IMR-90 (cell line): ENCODE results near the gene TSPAN14. TPM values are rescaled to one million over a fixed set of nuclear protein-coding genes. Genes with fewer than 3 reads are reported as not detected.
A peak's percentile ranks its signal among the peaks of the same experiment; 100 is the strongest.

Source experiments
- ATAC-seq: fragments of 200-7000 bp; cut with Tn5 transposase; 2 replicates; pipeline ENCODE4 v1.9.1; 2020; ENCODE audit warnings: low read depth, mild to moderate bottlenecking, moderate library complexity
- BruUV-seq: library from RNA; stranded (reverse); fragments of 400-500 nt; replicated peaks from 2 replicates; lab custom pipeline; 2021; lab: Mats Ljungman, UMichigan
- CTCF ChIA-PET: fragments of 300-600 bp; formaldehyde crosslinking; extraction: SDS; loops from one replicate; lab custom pipeline; 2021; ENCODE audit warnings: antibody characterized with exemption; lab: Yijun Ruan, JAX
- POLR2A ChIA-PET: fragments of 300-600 bp; sonication (Branson Sonifier 250); formaldehyde crosslinking; loops from one replicate; lab custom pipeline; 2022; ENCODE audit warnings: antibody characterized with exemption; ENCODE audit not compliant: unreplicated experiment; lab: Charles Lee
- DNase-seq: peaks from one replicate; pipeline ENCODE4 v3.0.0; 2013
- H2AFZ ChIP-seq: replicated peaks from 2 replicates; pipeline ENCODE3; 2013; ENCODE audit warnings: low read length, mild to moderate bottlenecking; ENCODE audit not compliant: poor library complexity
- H2AK5ac ChIP-seq: 2 replicates; pipeline ENCODE4 v1.6.1; 2013; ENCODE audit warnings: low read depth, low read length, inconsistent platforms
- H2AK9ac ChIP-seq: replicated peaks from 2 replicates; pipeline ENCODE3; 2013; ENCODE audit warnings: mild to moderate bottlenecking, low read depth, low read length, moderate library complexity; ENCODE audit not compliant: poor library complexity
- H2BK120ac ChIP-seq: 2 replicates; pipeline ENCODE4 v1.6.1; 2013; ENCODE audit warnings: low read depth, low read length, inconsistent platforms
- H2BK15ac ChIP-seq: 3 replicates; pipeline ENCODE4 v1.6.1; 2013; ENCODE audit warnings: low read depth, low read length, inconsistent platforms
- H2BK20ac ChIP-seq: 2 replicates; pipeline ENCODE4 v1.6.1; 2013; ENCODE audit warnings: low read depth, mild to moderate bottlenecking, inconsistent platforms, low read length, moderate library complexity
- H2BK5ac ChIP-seq: 2 replicates; pipeline ENCODE4 v1.6.1; 2013; ENCODE audit warnings: mild to moderate bottlenecking, low read depth, low read length, inconsistent platforms; ENCODE audit not compliant: poor library complexity, severe bottlenecking
- H3K14ac ChIP-seq: replicated peaks from 2 replicates; pipeline ENCODE4 v1.6.1; 2013; ENCODE audit warnings: low read depth, low read length, inconsistent platforms
- H3K18ac ChIP-seq: 2 replicates; pipeline ENCODE4 v1.6.1; 2013; ENCODE audit warnings: low read depth, low read length, control low read depth
- H3K23ac ChIP-seq: 2 replicates; pipeline ENCODE4 v1.6.1; 2013; ENCODE audit warnings: low read depth, low read length, inconsistent platforms
- H3K27ac ChIP-seq: 2 replicates; pipeline ENCODE4 v1.5.1; 2013; ENCODE audit warnings: mild to moderate bottlenecking, control low read depth, low read length; ENCODE audit not compliant: insufficient read depth
- H3K27me3 ChIP-seq: 2 replicates; pipeline ENCODE4 v1.6.1; 2013; ENCODE audit warnings: low read length; ENCODE audit not compliant: control insufficient read depth, insufficient read depth
- H3K36me3 ChIP-seq: 2 replicates; pipeline ENCODE4 v1.6.1; 2013; ENCODE audit warnings: low read length, mixed read lengths; ENCODE audit not compliant: control insufficient read depth, insufficient read depth
- H3K4ac ChIP-seq: 2 replicates; pipeline ENCODE4 v1.6.1; 2013; ENCODE audit warnings: low read depth, low read length, inconsistent platforms
- H3K4me1 ChIP-seq: 2 replicates; pipeline ENCODE4 v1.6.1; 2013; ENCODE audit warnings: low read length, mixed read lengths; ENCODE audit not compliant: control insufficient read depth, insufficient read depth
- H3K4me2 ChIP-seq: 2 replicates; pipeline ENCODE4 v1.6.1; 2013; ENCODE audit warnings: low read depth, mild to moderate bottlenecking, control low read depth, low read length, moderate library complexity
- H3K4me3 ChIP-seq: 2 replicates; pipeline ENCODE4 v1.5.1; 2013; ENCODE audit warnings: low read depth, mild to moderate bottlenecking, control low read depth, low read length, moderate library complexity; ENCODE audit not compliant: insufficient read depth
- H3K56ac ChIP-seq: 2 replicates; pipeline ENCODE4 v1.6.1; 2013; ENCODE audit warnings: low read length, inconsistent platforms; ENCODE audit not compliant: insufficient read depth; ENCODE audit errors: extremely low read depth
- H3K79me1 ChIP-seq, 2 experiments: 2 replicates each; pipeline ENCODE4 v1.6.1; 2013; ENCODE audit warnings: low read length in 2 of 2, inconsistent platforms in 1 of 2, low read depth in 1 of 2
- H3K9ac ChIP-seq: 2 replicates; pipeline ENCODE4 v1.6.1; 2013; ENCODE audit warnings: low read depth, low read length, control low read depth
- H3K9me1 ChIP-seq: 2 replicates; pipeline ENCODE4 v1.6.1; 2013; ENCODE audit warnings: low read length, inconsistent platforms; ENCODE audit not compliant: insufficient read depth
- H3K9me3 ChIP-seq: 2 replicates; pipeline ENCODE4 v1.6.1; 2013; ENCODE audit warnings: low read length; ENCODE audit not compliant: control insufficient read depth, insufficient read depth
- H4K20me1 ChIP-seq: 2 replicates; pipeline ENCODE4 v1.6.1; 2013; ENCODE audit warnings: low read length, inconsistent platforms; ENCODE audit not compliant: insufficient read depth
- H4K5ac ChIP-seq: 2 replicates; pipeline ENCODE4 v1.6.1; 2013; ENCODE audit warnings: mild to moderate bottlenecking, low read depth, low read length, control low read depth
- H4K8ac ChIP-seq, 2 experiments: 2 replicates each; pipeline ENCODE4 v1.6.1; 2013; ENCODE audit warnings: low read depth in 2 of 2, low read length in 2 of 2, control low read depth in 1 of 2, inconsistent platforms in 1 of 2
- H4K91ac ChIP-seq: 2 replicates; pipeline ENCODE4 v1.6.1; 2013; ENCODE audit warnings: low read depth, low read length, inconsistent platforms; ENCODE audit not compliant: insufficient read depth
- BHLHE40 ChIP-seq: fragments of 150-350 bp; IDR thresholded peaks from 2 replicates; pipeline ENCODE4 v1.6.1; 2016; ENCODE audit warnings: mild to moderate bottlenecking, low read depth, low read length
- CEBPB ChIP-seq: IDR thresholded peaks from 2 replicates; pipeline ENCODE4 v1.6.1; 2012; ENCODE audit warnings: low read depth, low read length, improper control_type of control experiment
- CHD1 ChIP-seq: IDR thresholded peaks from 2 replicates; pipeline ENCODE4 v1.6.1; 2012; ENCODE audit warnings: low read depth, low read length, improper control_type of control experiment
- CTCF ChIP-seq: conservative IDR thresholded peaks from 2 replicates; pipeline ENCODE4 v1.5.1; 2012; ENCODE audit warnings: mild to moderate bottlenecking, low read depth, low read length, improper control_type of control experiment
- FOS ChIP-seq: fragments of 150-350 bp; IDR thresholded peaks from 2 replicates; pipeline ENCODE4 v1.6.1; 2016; ENCODE audit warnings: low read depth, low read length
- MAFK ChIP-seq: IDR thresholded peaks from 2 replicates; pipeline ENCODE4 v1.6.1; 2012; ENCODE audit warnings: low read depth, low read length, improper control_type of control experiment
- MAZ ChIP-seq: IDR thresholded peaks from 2 replicates; pipeline ENCODE4 v1.6.1; 2012; ENCODE audit warnings: low read depth, mild to moderate bottlenecking, low read length, improper control_type of control experiment, moderate library complexity, borderline replicate concordance
- MXI1 ChIP-seq: IDR thresholded peaks from 2 replicates; pipeline ENCODE4 v1.6.1; 2012; ENCODE audit warnings: low read depth, mild to moderate bottlenecking, low read length, moderate library complexity, borderline replicate concordance
- NFE2L2 ChIP-seq: fragments of 150-350 bp; IDR thresholded peaks from 2 replicates; pipeline ENCODE4 v1.6.1; 2016; ENCODE audit warnings: low read depth, mild to moderate bottlenecking, low read length
- POLR2A ChIP-seq: IDR thresholded peaks from 2 replicates; pipeline ENCODE4 v1.6.1; 2012; ENCODE audit warnings: mild to moderate bottlenecking, low read depth, low read length
- RAD21 ChIP-seq: IDR thresholded peaks from 2 replicates; pipeline ENCODE4 v1.6.1; 2012; ENCODE audit warnings: low read length, improper control_type of control experiment
- RCOR1 ChIP-seq: IDR thresholded peaks from 2 replicates; pipeline ENCODE4 v1.6.1; 2012; ENCODE audit warnings: mild to moderate bottlenecking, low read length, improper control_type of control experiment; ENCODE audit not compliant: insufficient replicate concordance
- RFX5 ChIP-seq: IDR thresholded peaks from 2 replicates; pipeline ENCODE4 v1.8.0; 2012; ENCODE audit warnings: low read depth, mild to moderate bottlenecking, low read length, moderate library complexity
- SMC3 ChIP-seq: fragments of 150-350 bp; IDR thresholded peaks from 2 replicates; pipeline ENCODE4 v1.6.1; 2016; ENCODE audit warnings: low read depth, mild to moderate bottlenecking, antibody characterized with exemption, low read length, moderate library complexity
- USF2 ChIP-seq: fragments of 150-350 bp; IDR thresholded peaks from 2 replicates; pipeline ENCODE4 v1.6.1; 2017; ENCODE audit warnings: mild to moderate bottlenecking, antibody characterized with exemption, low read length, low read depth
- WGBS, 2 experiments: methylation state at CpG; one replicate each; pipeline versions ENCODE4 v1.1.5 to v1.1.7; 2013; ENCODE audit warnings: missing lambda C conversion rate in 2 of 2; ENCODE audit not compliant: insufficient read length in 1 of 2; ENCODE audit errors: extremely low coverage in 2 of 2; 5-methylcytosine and 5-hydroxymethylcytosine counted together
- dilution Hi-C: fragments of 300-500 bp; cut with HindIII; formaldehyde crosslinking; loops from one replicate; pipeline ENCODE4 v1.14.3; 2018; ENCODE audit warnings: low sequenced_read_pairs; ENCODE audit not compliant: unreplicated experiment
- in situ Hi-C: fragments of 300-500 bp; cut with MboI; formaldehyde crosslinking; loops from 3 replicates; pipeline ENCODE4 v1.14.3; 2019; ENCODE audit warnings: low sequenced_read_pairs, inconsistent platforms, mixed read lengths
- intact Hi-C: fragments of 100-400 bp; cut with micrococcal nuclease; formaldehyde crosslinking; loops from 2 replicates; pipeline ENCODE4 v1.10.0; 2022
- polyA plus RNA-seq, 3 experiments: library from polyadenylated mRNA; depleted of rRNA; stranded (reverse); fragments of >200 nt; gene quantifications; 2 replicates each; pipeline ENCODE4 v1.2.3, GENCODE V29; 2012; ENCODE audit warnings: low replicate concordance in 1 of 3
- total RNA-seq: library from RNA; depleted of rRNA; stranded (reverse); fragments of >200 nt; gene quantifications from 2 replicates; pipeline ENCODE4 v1.2.3, GENCODE V29; 2012
- TF ChIP-seq, protein P1 (sequence below): fragments of 150-350 bp; IDR thresholded peaks from 2 replicates; pipeline ENCODE4 v1.6.1; 2016; ENCODE audit warnings: low read depth, mild to moderate bottlenecking, low read length, moderate library complexity, borderline replicate concordance

Gene TSPAN14
- total and polyA plus RNA-seq, 2 of the 4 experiments (the other 2 are of a cell fraction): 18.5 to 43.0 TPM

GRCh38 chr10:80444124-80444523 lies 10.0 kb upstream of the TSPAN14 start:
- Histone ChIP-seq H3K36me3 (no peaks in the 10 kb centered on the region), H3K14ac (no peak overlapping the region), H2AFZ (peak overlapping the region; percentile 66), H3K23ac (no peak overlapping the region), H3K9ac (no peak overlapping the region), H3K4me1 (no peaks in the 10 kb centered on the region), H2BK15ac (no peak overlapping the region), H3K4ac (no peak overlapping the region), H3K27ac (no peak overlapping the region), H4K20me1 (no peaks in the 10 kb centered on the region), H3K56ac (no peak overlapping the region), H4K5ac (no peak overlapping the region), H3K79me1 (no peaks in the 10 kb centered on the region), H2BK5ac (no peak overlapping the region), H4K91ac (no peak overlapping the region), H3K27me3 (peaks cover 1% of the 10 kb centered on the region; the same call in 1 of the 2 replicates), H3K9me1 (no peaks in the 10 kb centered on the region), H2BK120ac (no peak overlapping the region), H2AK9ac (peak overlapping the region; percentile 0), H4K8ac (no peak overlapping the region), H3K18ac (no peak overlapping the region), H2BK20ac (no peak overlapping the region), H2AK5ac (no peak overlapping the region), H3K9me3 (no peaks in the 10 kb centered on the region), H3K4me3 (no peak overlapping the region), H3K4me2 (no peak overlapping the region)
- intact Hi-C loops (loop anchor here (1.0 to 2.0 kb wide), 7 partner anchors 61 to 575 kb away; no protein-coding TSS in a partner anchor), dilution Hi-C loops (no loop called here), in situ Hi-C loops (loop anchor here (10.0 to 25.0 kb wide), 2 partner anchors 221 to 468 kb away; no protein-coding TSS in a partner anchor)
- TF ChIP-seq CTCF (no peak), CEBPB (no peak), USF2 (no peak), FOS (no peak), BHLHE40 (no peak), RFX5 (no peak), RAD21 (no peak), SMC3 (no peak), MAZ (no peak), POLR2A (no peak), MXI1 (no peak), NFE2L2 (no peak), MAFK (no peak), RCOR1 (no peak), CHD1 (no peak)
- TF ChIP-seq, protein P1, sequence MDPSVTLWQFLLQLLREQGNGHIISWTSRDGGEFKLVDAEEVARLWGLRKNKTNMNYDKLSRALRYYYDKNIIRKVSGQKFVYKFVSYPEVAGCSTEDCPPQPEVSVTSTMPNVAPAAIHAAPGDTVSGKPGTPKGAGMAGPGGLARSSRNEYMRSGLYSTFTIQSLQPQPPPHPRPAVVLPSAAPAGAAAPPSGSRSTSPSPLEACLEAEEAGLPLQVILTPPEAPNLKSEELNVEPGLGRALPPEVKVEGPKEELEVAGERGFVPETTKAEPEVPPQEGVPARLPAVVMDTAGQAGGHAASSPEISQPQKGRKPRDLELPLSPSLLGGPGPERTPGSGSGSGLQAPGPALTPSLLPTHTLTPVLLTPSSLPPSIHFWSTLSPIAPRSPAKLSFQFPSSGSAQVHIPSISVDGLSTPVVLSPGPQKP: no peak
- DNase-seq (no peak), ATAC-seq (no peak)
- WGBS, 2 experiments: 58% methylated on average over 2 of the region's 2 CpGs; no CpG with 5 or more reads in 1 of the 2 experiments
- no TSS peak for BruUV-seq
- CTCF ChIA-PET: interaction anchor here (0.6 to 2.1 kb wide), 13 partner anchors 9 to 775 kb away, joined by 3 to 32 read pairs (median 3); partner anchors contain the start of gene TSPAN14
- POLR2A ChIA-PET: no interaction called here
